DMS 273 (cell line): ENCODE data around the gene HDAC4.
"Not testable (repeated sequence)": the region's sequence is repeated elsewhere in the genome, so short reads cannot be mapped to it uniquely, and the experiment has no call there.

ENCODE experiments used
- DNase-seq: peaks from one replicate; lab custom pipeline; 2025; ENCODE audit not compliant: unreplicated experiment; lab: John Stamatoyannopoulos, UW

HDAC4 gene

GRCh38 chr2:239041062-239041461, 359.8 kb downstream of the HDAC4 start:
- no peak for DNase-seq

GRCh38 chr2:239040152-239040761, 360.6 kb downstream of the HDAC4 start:
- no peak for DNase-seq

GRCh38 chr2:239039479-239039861, 361.4 kb downstream of the HDAC4 start:
- no peak for DNase-seq

- no peak for DNase-seq
These were observed 361.9 kb downstream of the HDAC4 start for GRCh38 chr2:239038773-239039478.

- not testable (repeated sequence) for DNase-seq
These were observed 362.5 kb downstream of the HDAC4 start for GRCh38 chr2:239038284-239038683.

GRCh38 chr2:239037559-239037910, 363.3 kb downstream of the HDAC4 start:
- no peak for DNase-seq

GRCh38 chr2:239036819-239037558, 363.8 kb downstream of the HDAC4 start:
- DNase-seq: no peak

GRCh38 chr2:239035997-239036731, 364.7 kb downstream of the HDAC4 start:
- DNase-seq: peak; percentile 11

- DNase-seq: peak; percentile 77
These were observed 365.4 kb downstream of the HDAC4 start for GRCh38 chr2:239035361-239035814.

GRCh38 chr2:239034561-239035341, 366.1 kb downstream of the HDAC4 start:
- peak; percentile 31 for DNase-seq

- DNase-seq: no peak
These were observed 366.8 kb downstream of the HDAC4 start for GRCh38 chr2:239033801-239034560.

- DNase-seq: no peak
These were observed 370.9 kb downstream of the HDAC4 start for GRCh38 chr2:239029958-239030357.

- no peak for DNase-seq
These were observed 372.6 kb downstream of the HDAC4 start for GRCh38 chr2:239028253-239028619.

GRCh38 chr2:239027391-239028252, 373.2 kb downstream of the HDAC4 start:
- DNase-seq: no peak

GRCh38 chr2:239026711-239027361, 374.0 kb downstream of the HDAC4 start:
- no peak for DNase-seq

- no peak for DNase-seq
These were observed 374.8 kb downstream of the HDAC4 start for GRCh38 chr2:239025951-239026461.

GRCh38 chr2:239025096-239025801, 375.6 kb downstream of the HDAC4 start:
- DNase-seq: no peak

GRCh38 chr2:239024226-239024625, 376.6 kb downstream of the HDAC4 start:
- DNase-seq: no peak
